Epithelial cell of esophagus (primary cell): ENCODE measurements around the gene PCED1B.
"Not testable (repeated sequence)": the region's sequence is repeated elsewhere in the genome, so short reads cannot be mapped to it uniquely, and the experiment has no call there.

Experiments used
- DNase-seq: peaks from one replicate; pipeline ENCODE4 v3.0.0; 2010; ENCODE audit warnings: low read depth
- H3K4me3 ChIP-seq: 2 replicates; pipeline ENCODE4 v1.5.1; 2011; ENCODE audit warnings: mild to moderate bottlenecking, low read length, control low read depth
- TF ChIP-seq, protein P1 (sequence below): IDR thresholded peaks from 2 replicates; pipeline ENCODE4 v1.5.1; 2011; ENCODE audit warnings: low read depth, mild to moderate bottlenecking, low read length, control low read depth, inconsistent platforms; ENCODE audit not compliant: insufficient read depth; ENCODE audit errors: missing control alignments

The PCED1B gene

DNA sequence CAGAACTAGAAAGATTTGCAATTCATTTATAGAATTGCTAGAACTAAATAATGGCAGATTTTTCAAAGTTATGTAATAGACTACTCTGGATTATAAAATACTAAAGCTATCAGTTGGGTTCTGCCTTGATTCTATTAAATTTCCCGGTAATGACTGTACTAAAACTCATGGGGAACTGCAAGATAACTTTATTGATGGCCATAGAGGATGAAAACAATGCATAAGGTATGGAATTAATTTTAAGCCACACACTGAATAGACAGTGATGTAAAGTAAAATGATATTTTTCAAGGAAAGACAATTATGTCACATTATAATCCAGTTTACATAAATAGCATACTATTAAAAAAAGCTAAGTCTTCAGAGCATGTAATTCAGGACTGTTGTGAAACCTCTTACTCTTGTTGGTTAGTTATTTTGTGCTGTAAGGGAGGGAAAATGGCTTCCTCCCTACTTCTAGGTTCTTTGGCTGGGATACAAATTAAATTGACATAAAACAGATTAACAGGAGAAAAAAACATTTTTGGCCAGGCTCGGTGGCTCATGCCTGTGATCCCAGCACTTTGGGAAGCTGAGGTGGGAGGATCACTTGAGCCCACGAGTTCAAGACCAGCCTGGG is 134.7 kb downstream of the PCED1B start:
- TF ChIP-seq, protein P1, sequence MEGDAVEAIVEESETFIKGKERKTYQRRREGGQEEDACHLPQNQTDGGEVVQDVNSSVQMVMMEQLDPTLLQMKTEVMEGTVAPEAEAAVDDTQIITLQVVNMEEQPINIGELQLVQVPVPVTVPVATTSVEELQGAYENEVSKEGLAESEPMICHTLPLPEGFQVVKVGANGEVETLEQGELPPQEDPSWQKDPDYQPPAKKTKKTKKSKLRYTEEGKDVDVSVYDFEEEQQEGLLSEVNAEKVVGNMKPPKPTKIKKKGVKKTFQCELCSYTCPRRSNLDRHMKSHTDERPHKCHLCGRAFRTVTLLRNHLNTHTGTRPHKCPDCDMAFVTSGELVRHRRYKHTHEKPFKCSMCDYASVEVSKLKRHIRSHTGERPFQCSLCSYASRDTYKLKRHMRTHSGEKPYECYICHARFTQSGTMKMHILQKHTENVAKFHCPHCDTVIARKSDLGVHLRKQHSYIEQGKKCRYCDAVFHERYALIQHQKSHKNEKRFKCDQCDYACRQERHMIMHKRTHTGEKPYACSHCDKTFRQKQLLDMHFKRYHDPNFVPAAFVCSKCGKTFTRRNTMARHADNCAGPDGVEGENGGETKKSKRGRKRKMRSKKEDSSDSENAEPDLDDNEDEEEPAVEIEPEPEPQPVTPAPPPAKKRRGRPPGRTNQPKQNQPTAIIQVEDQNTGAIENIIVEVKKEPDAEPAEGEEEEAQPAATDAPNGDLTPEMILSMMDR: no peak
- H3K4me3 ChIP-seq: no peak overlapping the region
- DNase-seq: no peak

DNA sequence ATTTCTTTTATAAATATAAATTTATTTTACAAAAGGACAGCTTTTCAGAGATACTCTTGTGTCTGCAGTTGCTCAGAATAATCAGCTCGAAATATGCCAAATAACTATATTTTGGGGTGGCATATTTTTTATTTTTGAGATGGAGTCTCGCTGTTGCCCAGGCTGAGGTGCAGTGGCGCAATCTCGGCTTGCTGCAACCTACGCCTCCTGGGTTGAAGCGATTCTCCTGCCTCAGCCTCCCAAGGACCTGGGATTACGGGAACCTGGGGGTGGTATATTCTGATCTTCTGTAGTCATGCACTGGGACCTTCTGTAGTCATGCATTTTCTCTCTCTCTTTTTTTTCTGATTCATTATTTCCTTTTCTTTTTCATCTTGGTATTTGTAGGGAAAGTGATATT is 135.3 kb downstream of the PCED1B start:
- H3K4me3 ChIP-seq: no peak overlapping the region
- TF ChIP-seq, protein P1: no peak
- no peak for DNase-seq

DNA sequence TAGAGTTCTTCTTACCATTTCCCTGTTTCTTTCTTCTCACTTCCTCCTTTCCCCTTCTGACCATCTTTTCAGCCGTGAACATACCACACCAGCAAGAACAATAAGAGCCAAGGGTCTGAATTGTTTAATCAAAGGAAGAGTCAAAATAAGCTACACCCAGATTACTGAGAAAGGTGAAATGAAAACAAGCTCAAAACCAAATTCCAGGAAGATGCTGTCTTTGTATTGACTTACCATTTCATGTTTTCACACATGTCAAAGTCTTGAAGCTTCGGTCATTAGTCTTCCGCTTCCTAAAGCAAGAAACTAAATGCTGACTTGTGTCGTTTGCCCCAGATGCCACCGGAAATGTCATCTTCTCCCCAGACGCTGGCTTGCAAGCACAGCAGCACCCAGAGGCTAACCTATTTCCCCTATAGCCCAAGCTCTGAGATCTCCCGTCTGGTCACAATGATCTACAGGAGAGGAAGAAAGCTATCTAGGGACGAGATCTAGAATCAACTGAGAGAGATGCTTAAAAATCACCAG is 136.8 kb downstream of the PCED1B start:
- no peak overlapping the region for H3K4me3 ChIP-seq
- DNase-seq: no peak
- TF ChIP-seq, protein P1: no peak

DNA sequence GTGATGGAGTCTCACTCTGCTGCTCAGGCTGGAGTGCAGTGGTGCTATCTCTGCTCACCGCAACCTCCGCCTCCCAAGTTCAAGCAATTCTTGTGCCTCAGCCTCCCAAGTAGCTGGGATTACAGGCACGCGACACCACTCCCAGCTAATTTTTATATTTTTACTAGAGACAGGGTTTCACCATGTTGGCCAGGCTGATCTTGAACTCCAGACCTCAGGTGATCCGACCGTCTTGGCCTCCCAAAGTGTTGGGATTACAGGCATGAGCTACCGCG is 138.1 kb downstream of the PCED1B start:
- not testable (repeated sequence) for H3K4me3 ChIP-seq, DNase-seq

DNA sequence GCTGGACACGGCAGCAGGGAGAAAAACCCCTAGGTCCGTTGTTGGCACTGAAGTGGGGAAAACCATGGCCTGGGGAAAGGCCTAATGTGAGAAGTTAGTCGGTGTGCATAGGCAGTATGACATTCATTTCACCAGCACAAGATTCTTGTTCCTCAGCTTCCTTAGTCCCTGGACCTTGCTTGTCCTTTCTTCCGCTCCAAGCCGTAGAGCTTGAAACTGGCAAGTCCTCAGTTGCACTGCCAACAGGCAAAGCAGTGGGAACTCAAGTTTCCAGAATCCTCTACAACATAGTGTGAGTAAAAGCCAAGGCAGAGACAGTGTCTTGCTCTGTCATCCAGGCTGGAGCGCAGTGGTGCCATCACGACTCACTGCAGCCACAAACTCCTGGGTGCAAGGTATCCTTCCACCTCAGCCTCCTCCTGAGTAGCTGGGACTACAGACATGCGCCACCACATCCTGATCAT is 138.8 kb downstream of the PCED1B start:
- TF ChIP-seq, protein P1: no peak
- no peak overlapping the region for H3K4me3 ChIP-seq

DNA sequence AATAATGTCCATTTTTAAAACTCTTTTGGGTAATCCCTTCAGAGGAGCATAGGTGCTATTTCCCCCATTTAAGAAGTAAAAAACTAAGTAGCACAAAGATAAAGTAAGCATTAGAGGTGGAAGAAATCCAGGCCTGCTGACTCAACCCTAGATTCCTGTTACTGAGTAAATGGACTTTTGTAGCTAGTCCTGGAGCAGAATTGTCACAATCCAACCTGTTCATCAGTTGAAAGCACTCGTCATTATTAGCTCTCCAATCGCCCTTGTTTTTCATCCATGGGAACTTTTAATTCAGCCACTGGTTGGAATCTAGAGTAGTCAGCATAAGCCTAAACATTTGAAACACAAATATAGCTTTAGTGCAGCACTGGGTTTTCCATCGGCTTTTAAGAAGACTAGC is 139.8 kb downstream of the PCED1B start:
- no peak overlapping the region for H3K4me3 ChIP-seq
- TF ChIP-seq, protein P1: no peak
- DNase-seq: peak; percentile 72

More for the DNA sequence above, 138.8 kb downstream of the PCED1B start:
- DNase-seq: no peak

DNA sequence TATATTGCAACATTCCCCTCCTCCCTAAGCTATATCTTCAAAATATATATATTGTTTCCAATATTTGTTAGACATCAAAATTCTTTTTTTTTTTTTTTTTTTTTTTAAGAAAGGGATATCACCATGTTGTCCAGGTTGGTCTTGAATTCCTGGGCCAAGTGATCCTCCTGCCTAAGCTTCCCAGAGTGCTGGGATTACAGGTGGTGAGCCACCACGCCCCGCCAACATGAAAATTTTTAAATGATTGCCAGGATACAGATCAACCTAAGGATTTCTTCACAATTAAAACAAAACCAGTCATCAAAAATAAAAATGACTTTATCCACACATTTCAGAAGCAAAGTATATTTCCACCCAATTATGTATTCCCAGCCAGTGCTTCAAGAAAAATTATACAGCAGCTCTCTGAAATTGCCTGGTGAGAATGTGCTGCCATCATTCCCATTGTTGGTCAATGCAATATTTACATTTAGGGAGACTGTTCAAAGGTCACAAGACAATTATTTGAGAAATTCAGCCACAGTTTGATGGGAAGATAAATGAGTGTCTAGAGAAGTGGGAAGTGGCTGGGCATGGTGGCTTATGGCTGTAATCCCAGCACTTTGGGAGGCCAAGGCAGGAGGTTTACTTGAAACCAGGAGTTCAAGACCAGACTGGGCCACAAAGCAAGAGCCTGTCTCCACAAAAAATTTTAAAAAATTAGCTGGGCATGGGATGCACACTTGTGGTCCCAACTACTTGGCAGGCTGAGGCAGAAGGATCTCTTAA is 142.0 kb downstream of the PCED1B start:
- no peak for DNase-seq
- H3K4me3 ChIP-seq: no peak overlapping the region
- TF ChIP-seq, protein P1: no peak
